C1 segment of cervical spinal cord (tissue), 14 donors: Measurements from ENCODE around the gene SYNJ1.
"Not testable (repeated sequence)": the region's sequence is repeated elsewhere in the genome, so short reads cannot be mapped to it uniquely, and the experiment has no call there.

ENCODE experiments used
- DNase-seq, 14 donors: peaks; one replicate each; lab custom pipeline; 2025; lab: John Stamatoyannopoulos, UW

The SYNJ1 gene

GRCh38 chr21:32733990-32734613, 6.3 kb upstream of the SYNJ1 start:
- no peak for DNase-seq

- no peak for DNase-seq
These were observed 5.5 kb upstream of the SYNJ1 start for GRCh38 chr21:32733356-32733755.

- no peak for DNase-seq
These were observed 4.7 kb upstream of the SYNJ1 start for GRCh38 chr21:32732544-32732943.

- DNase-seq, result no peak
These were observed 1.0 kb upstream of the SYNJ1 start for GRCh38 chr21:32728848-32729247.

GRCh38 chr21:32728456-32728839, 635 bp upstream of the SYNJ1 start:
- peak in 1 of 14 donors; percentile 44 for DNase-seq

- peak in 7 of 14 donors; percentile 19 to 79 (median 50) for DNase-seq
These were observed 750 bp downstream of the SYNJ1 start for GRCh38 chr21:32726839-32727686.

- no peak for DNase-seq
These were observed 8.7 kb downstream of the SYNJ1 start for GRCh38 chr21:32719085-32719484.

GRCh38 chr21:32717851-32718316, 9.9 kb downstream of the SYNJ1 start:
- DNase-seq, result no peak

GRCh38 chr21:32716486-32716885, 11.3 kb downstream of the SYNJ1 start:
- DNase-seq, result no peak

GRCh38 chr21:32713726-32714125, 14.1 kb downstream of the SYNJ1 start:
- DNase-seq, result no peak

GRCh38 chr21:32712641-32713040, 15.2 kb downstream of the SYNJ1 start:
- DNase-seq, result no peak

- no peak for DNase-seq
These were observed 15.8 kb downstream of the SYNJ1 start for GRCh38 chr21:32712043-32712442.

GRCh38 chr21:32710987-32711386, 16.8 kb downstream of the SYNJ1 start:
- no peak for DNase-seq

GRCh38 chr21:32710069-32710784, 17.6 kb downstream of the SYNJ1 start:
- DNase-seq, result no peak

GRCh38 chr21:32708069-32708468, 19.7 kb downstream of the SYNJ1 start:
- DNase-seq, result no peak

- DNase-seq, result no peak
These were observed 21.9 kb downstream of the SYNJ1 start for GRCh38 chr21:32705901-32706300.

- no peak for DNase-seq
These were observed 22.7 kb downstream of the SYNJ1 start for GRCh38 chr21:32705139-32705538.

- no peak for DNase-seq
These were observed 25.1 kb downstream of the SYNJ1 start for GRCh38 chr21:32702702-32703101.

GRCh38 chr21:32698971-32699693, 28.7 kb downstream of the SYNJ1 start:
- DNase-seq, result no peak

GRCh38 chr21:32698286-32698685, 29.5 kb downstream of the SYNJ1 start:
- DNase-seq, result no peak

- not testable (repeated sequence) for DNase-seq
These were observed 32.3 kb downstream of the SYNJ1 start for GRCh38 chr21:32695482-32695881.

- no peak for DNase-seq
These were observed 34.2 kb downstream of the SYNJ1 start for GRCh38 chr21:32693581-32693980.
